Stimulated activated CD4-positive, alpha-beta T cell treated with anti-CD3 and anti-CD28 coated beads, Interleukin-4, amount 100 ng/mL, for 1 hour (primary cell): Measurements from ENCODE around the gene WDR55.
"Not testable (repeated sequence)": the region's sequence is repeated elsewhere in the genome, so short reads cannot be mapped to it uniquely, and the experiment has no call there.

Experiments
- DNase-seq: peaks from one replicate; pipeline ENCODE4 v3.0.0-alpha.2; 2020

The WDR55 gene

DNA sequence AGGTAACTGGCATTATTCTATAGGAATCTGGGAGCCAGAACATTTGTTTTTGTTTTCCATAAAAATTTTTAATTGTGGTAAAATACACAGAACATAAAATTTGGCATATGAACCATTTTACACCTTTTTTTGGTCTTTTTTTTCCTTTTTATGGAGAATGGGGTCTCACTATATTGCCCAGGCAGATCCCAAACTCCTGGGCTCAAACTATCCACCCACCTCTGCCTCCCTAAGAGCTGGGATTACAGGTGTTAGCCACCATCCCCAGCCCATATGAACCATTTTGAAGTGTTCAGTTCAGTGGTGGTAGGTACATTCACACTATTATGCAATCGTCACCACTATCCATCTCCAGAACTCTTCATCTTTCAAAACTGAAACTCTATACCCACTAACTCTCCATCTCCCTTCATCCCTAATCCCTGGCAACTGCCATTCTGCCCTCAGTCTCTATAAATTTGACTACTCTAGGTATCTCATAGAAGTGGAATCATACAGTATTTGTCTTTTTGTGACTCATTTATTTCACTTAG, 48.9 kb downstream of the WDR55 start:
- no peak for DNase-seq

DNA sequence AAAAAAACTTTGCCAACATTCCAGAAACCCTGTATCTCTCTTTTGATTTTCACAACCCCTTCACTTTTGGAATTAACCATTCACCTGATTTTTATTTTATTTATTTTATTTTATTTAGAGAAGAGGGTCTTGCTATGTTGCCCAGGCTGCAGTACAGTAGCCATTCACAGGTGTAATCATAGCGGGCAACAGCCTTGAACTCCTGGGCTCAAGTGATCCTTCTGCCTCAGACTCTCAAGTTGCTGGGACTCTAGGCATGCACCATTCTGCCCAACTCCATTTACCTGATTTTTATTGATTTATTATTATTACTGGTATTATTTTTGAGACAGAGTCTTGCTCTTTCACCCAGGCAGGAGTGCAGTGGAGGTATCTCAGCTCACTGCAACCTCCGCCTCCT, 51.5 kb downstream of the WDR55 start:
- not testable (repeated sequence) for DNase-seq

DNA sequence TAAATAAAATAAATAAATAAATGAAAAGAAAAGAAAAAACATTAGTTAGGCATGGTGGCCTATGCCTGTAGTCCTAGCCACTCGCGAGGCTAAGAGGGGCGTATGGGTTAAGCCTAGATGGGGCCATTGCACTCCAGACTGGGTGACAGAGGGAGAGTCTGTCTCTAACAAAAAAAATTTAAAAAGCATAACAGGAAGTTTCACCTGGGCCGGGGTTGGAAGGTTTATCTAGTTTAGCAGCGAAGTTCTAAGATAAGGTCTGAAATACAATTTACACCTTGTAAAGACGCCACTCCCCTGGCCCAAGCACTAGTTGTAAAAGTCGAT, 53.5 kb downstream of the WDR55 start:
- DNase-seq, result no peak

DNA sequence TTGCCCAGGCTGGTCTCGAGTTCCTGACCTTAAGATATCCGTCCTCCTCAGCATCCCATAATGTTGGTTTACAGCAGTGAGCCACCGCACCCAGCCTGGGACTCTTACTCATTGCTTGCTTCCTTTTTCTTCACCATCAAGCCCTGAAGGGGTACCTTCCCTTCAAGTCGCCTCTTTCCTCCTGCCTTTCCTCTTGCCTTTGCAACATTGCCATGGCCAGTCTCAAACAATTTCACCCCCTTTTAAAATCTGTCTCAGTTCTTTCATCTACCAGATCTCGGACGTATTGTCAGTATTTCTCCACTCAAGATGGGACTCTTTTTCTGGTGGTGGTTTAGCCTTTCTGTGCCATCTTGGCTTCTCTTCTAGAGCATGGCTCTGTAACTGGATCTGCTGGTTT, 56.0 kb downstream of the WDR55 start:
- not testable (repeated sequence) for DNase-seq

DNA sequence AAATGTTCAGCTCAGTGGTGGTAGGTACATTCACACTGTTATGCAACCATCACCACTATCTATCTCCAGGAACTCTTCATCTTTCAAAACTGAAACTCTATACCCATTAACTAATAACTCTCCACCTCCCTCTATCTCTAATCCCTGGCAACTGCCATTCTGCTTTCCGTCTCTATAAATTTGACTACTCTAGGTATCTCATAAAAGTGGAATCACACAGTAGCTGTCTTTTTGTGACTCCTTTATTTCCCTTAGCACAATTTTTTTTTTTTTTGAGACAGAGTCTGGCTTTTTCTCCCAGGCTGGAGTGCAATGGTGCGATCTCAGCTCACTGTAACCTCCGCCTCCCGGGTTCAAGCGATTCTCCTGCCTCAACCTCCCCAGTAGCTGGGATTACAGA, 56.7 kb downstream of the WDR55 start:
- not testable (repeated sequence) for DNase-seq
